Liver (tissue), 9 donors: Measurements from ENCODE around the gene PLCB1. TPM values are rescaled to one million over a fixed set of nuclear protein-coding genes. Genes with fewer than 3 reads are reported as not detected.
A peak's percentile ranks its signal among the peaks of the same experiment; 100 is the strongest.

Source experiments
- DNase-seq: peaks from one replicate; pipeline ENCODE4 v3.0.0-alpha.2; 2017; ENCODE audit warnings: low spot score
- H3K27ac ChIP-seq, 2 donors: one replicate each; pipeline ENCODE4 v1.7.0; 2013; ENCODE audit warnings: inconsistent platforms in 2 of 2, low read length in 2 of 2, control low read depth in 1 of 2, low read depth in 1 of 2, mild to moderate bottlenecking in 1 of 2
- H3K27me3 ChIP-seq, 4 donors: one replicate each; pipeline versions ENCODE4 v1.6.1 to v1.7.0; 2013; ENCODE audit warnings: low read length in 3 of 4, inconsistent platforms in 1 of 4, mild to moderate bottlenecking in 1 of 4, moderate library complexity in 1 of 4; ENCODE audit not compliant: control insufficient read depth in 4 of 4, insufficient read depth in 4 of 4
- H3K36me3 ChIP-seq, 4 donors: one replicate each; pipeline versions ENCODE4 v1.6.1 to v1.7.0; 2013; ENCODE audit warnings: low read length in 3 of 4, mild to moderate bottlenecking in 3 of 4, low read depth in 1 of 4, moderate library complexity in 1 of 4; ENCODE audit not compliant: control insufficient read depth in 4 of 4, insufficient read depth in 3 of 4
- H3K4me1 ChIP-seq, 4 donors: one replicate each; pipeline versions ENCODE4 v1.6.1 to v1.7.0; 2013; ENCODE audit warnings: low read length in 3 of 4, mild to moderate bottlenecking in 3 of 4, moderate library complexity in 1 of 4; ENCODE audit not compliant: control insufficient read depth in 4 of 4, insufficient read depth in 4 of 4
- H3K4me3 ChIP-seq, 3 donors: one replicate each; pipeline versions ENCODE4 v1.6.1 to v1.7.0; 2013; ENCODE audit warnings: low read length in 3 of 3, control low read depth in 1 of 3, low read depth in 1 of 3, mild to moderate bottlenecking in 1 of 3
- H3K9ac ChIP-seq, 2 donors: one replicate each; pipeline ENCODE4 v1.7.0; 2013; ENCODE audit warnings: low read length in 2 of 2, mild to moderate bottlenecking in 2 of 2, moderate library complexity in 2 of 2, control low read depth in 1 of 2, low read depth in 1 of 2
- H3K9me3 ChIP-seq, 4 donors: one replicate each; pipeline versions ENCODE4 v1.6.1 to v1.7.0; 2013; ENCODE audit warnings: low read length in 3 of 4; ENCODE audit not compliant: control insufficient read depth in 4 of 4
- ATF3 ChIP-seq: IDR thresholded peaks from 2 replicates; pipeline ENCODE4 v1.6.1; 2016; ENCODE audit warnings: antibody characterized with exemption
- FOXA1 ChIP-seq: IDR thresholded peaks from 2 replicates; pipeline ENCODE4 v1.6.1; 2016; ENCODE audit warnings: antibody characterized with exemption
- GABPA ChIP-seq, 2 donors: IDR thresholded peaks in 1 of 2; conservative IDR thresholded peaks in 1 of 2; 2 replicates each; pipeline ENCODE4 v1.6.1; 2016; ENCODE audit warnings: antibody characterized with exemption in 2 of 2, mild to moderate bottlenecking in 1 of 2, moderate library complexity in 1 of 2
- RAD21 ChIP-seq, 2 donors: IDR thresholded peaks; 2 replicates each; pipeline ENCODE4 v1.6.1; 2016; ENCODE audit warnings: antibody characterized with exemption in 2 of 2, mild to moderate bottlenecking in 2 of 2
- REST ChIP-seq: IDR thresholded peaks from 2 replicates; pipeline ENCODE4 v1.6.1; 2016; ENCODE audit warnings: antibody characterized with exemption, mild to moderate bottlenecking
- SP1 ChIP-seq: IDR thresholded peaks from 2 replicates; pipeline ENCODE4 v1.6.1; 2018; ENCODE audit warnings: antibody characterized with exemption, mild to moderate bottlenecking
- TAF1 ChIP-seq: conservative IDR thresholded peaks from 2 replicates; pipeline ENCODE4 v1.6.1; 2016; ENCODE audit warnings: antibody characterized with exemption, mild to moderate bottlenecking
- YY1 ChIP-seq: IDR thresholded peaks from 2 replicates; pipeline ENCODE4 v1.6.1; 2016; ENCODE audit warnings: antibody characterized with exemption, mild to moderate bottlenecking
- ZBTB33 ChIP-seq: IDR thresholded peaks from 2 replicates; pipeline ENCODE4 v1.6.1; 2016; ENCODE audit warnings: antibody characterized with exemption
- WGBS: extraction: QIAGEN DNeasy Blood & Tissue Kit; methylation state at CpG from one replicate; pipeline ENCODE4 v1.1.7; 2013; 5-methylcytosine and 5-hydroxymethylcytosine counted together
- polyA plus RNA-seq, 2 donors: library from polyadenylated mRNA; stranded (reverse) in 1 of 2; unstranded in 1 of 2; fragments of 200-250 nt in 1 of 2; fragments of >200 nt in 1 of 2; fragmentation: Nextera tagmentation in 1 of 2; extraction: Ambion mirVana in 1 of 2; gene quantifications; one replicate each; pipeline versions ENCODE4 v1.2.1 to v1.2.3, GENCODE V29; 2013 to 2015
- total RNA-seq, 2 donors: library from RNA; depleted of rRNA; stranded (reverse); fragments of >200 nt; gene quantifications; one replicate each; pipeline ENCODE4 v1.2.3, GENCODE V29; 2014
- donor health status: healthy.
- donor health status: healthy.
- donor health status: healthy.
- donor health status: healthy.
- donor health status: healthy.

PLCB1 gene
- total and polyA plus RNA-seq, 4 donors, result 3.7 to 13.5 (median 5.9) TPM

- DNase-seq, result no peak
- Histone ChIP-seq H3K4me3 (no peak overlapping the region), H3K27me3 (no peaks in the 10 kb centered on the region), H3K9me3 (no peaks in the 10 kb centered on the region), H3K9ac (no peak overlapping the region), H3K36me3 (no peaks in the 10 kb centered on the region), H3K27ac (no peak overlapping the region), H3K4me1 (peaks cover 0 to 4% (median 0%) of the 10 kb centered on the region in 4 donors)
- 88% methylated on average over 1 of the region's 1 CpG for WGBS
- TF ChIP-seq YY1 (no peak), SP1 (peak; percentile 35), ZBTB33 (no peak), TAF1 (no peak)
Measured at GRCh38 chr20:8601542-8601912, 469.5 kb downstream of the PLCB1 start.

- WGBS, result 27% methylated on average over 3 of the region's 3 CpGs
- Histone ChIP-seq H3K27me3 (no peaks in the 10 kb centered on the region), H3K9me3 (no peaks in the 10 kb centered on the region), H3K27ac (peak overlapping the region in 1 of 2 donors; percentile 2), H3K4me3 (peak overlapping the region in 2 of 3 donors; percentile 8 to 31), H3K4me1 (peaks cover 0 to 4% (median 0%) of the 10 kb centered on the region in 4 donors), H3K36me3 (no peaks in the 10 kb centered on the region), H3K9ac (peak overlapping the region; percentile 19 to 21)
- TF ChIP-seq FOXA1, result no peak
- no peak for TF ChIP-seq TAF1
- no peak for TF ChIP-seq RAD21 (IDR thresholded peaks at IDR 0.05)
- no peak for TF ChIP-seq ATF3
- no peak for TF ChIP-seq GABPA (IDR thresholded peaks at IDR 0.05 in 1 of 2, conservative IDR thresholded peaks at IDR 0.05 in 1 of 2)
- peak; percentile 35 for TF ChIP-seq SP1
- DNase-seq, result no peak
Measured at GRCh38 chr20:8602389-8603116, 470.5 kb downstream of the PLCB1 start.

- Histone ChIP-seq H3K27me3 (no peaks in the 10 kb centered on the region), H3K27ac (no peak overlapping the region), H3K4me1 (peaks cover 0 to under 1% (median 0%) of the 10 kb centered on the region in 4 donors), H3K9ac (no peak overlapping the region), H3K36me3 (no peaks in the 10 kb centered on the region), H3K4me3 (no peak overlapping the region), H3K9me3 (no peaks in the 10 kb centered on the region)
- TF ChIP-seq REST, result no peak
- TF ChIP-seq SP1, result no peak
- no peak for TF ChIP-seq TAF1
- WGBS, result 94% methylated on average over 1 of the region's 1 CpG
- DNase-seq, result no peak
Measured at GRCh38 chr20:8608470-8608869, 476.4 kb downstream of the PLCB1 start.
